ENCODE data around the gene FAM83B.

- TF ChIP-seq, protein P1, sequence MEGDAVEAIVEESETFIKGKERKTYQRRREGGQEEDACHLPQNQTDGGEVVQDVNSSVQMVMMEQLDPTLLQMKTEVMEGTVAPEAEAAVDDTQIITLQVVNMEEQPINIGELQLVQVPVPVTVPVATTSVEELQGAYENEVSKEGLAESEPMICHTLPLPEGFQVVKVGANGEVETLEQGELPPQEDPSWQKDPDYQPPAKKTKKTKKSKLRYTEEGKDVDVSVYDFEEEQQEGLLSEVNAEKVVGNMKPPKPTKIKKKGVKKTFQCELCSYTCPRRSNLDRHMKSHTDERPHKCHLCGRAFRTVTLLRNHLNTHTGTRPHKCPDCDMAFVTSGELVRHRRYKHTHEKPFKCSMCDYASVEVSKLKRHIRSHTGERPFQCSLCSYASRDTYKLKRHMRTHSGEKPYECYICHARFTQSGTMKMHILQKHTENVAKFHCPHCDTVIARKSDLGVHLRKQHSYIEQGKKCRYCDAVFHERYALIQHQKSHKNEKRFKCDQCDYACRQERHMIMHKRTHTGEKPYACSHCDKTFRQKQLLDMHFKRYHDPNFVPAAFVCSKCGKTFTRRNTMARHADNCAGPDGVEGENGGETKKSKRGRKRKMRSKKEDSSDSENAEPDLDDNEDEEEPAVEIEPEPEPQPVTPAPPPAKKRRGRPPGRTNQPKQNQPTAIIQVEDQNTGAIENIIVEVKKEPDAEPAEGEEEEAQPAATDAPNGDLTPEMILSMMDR (IDR thresholded peaks at IDR 0.05): no peak
- TF ChIP-seq TEAD4 (IDR thresholded peaks at IDR 0.05; ENCODE audit: borderline replicate concordance, insufficient read depth) (no peak), CHD2 (IDR thresholded peaks at IDR 0.05; ENCODE audit: low read length, partially characterized antibody) (no peak), FOXJ3 (CRISPR knock-in tag; IDR thresholded peaks at IDR 0.05) (no peak), ELF1 (IDR thresholded peaks at IDR 0.05) (no peak)
Measured at GRCh38 chr6:54913211-54913610, 66.6 kb downstream of the FAM83B start.

Measured in SK-N-SH (cell line).